HepG2 (cell line): ENCODE results near the gene FAM25A. TPM values are rescaled to one million over a fixed set of nuclear protein-coding genes. Genes with fewer than 3 reads are reported as not detected.
A peak's percentile ranks its signal among the peaks of the same experiment; 100 is the strongest.
"Not testable (repeated sequence)": the region's sequence is repeated elsewhere in the genome, so short reads cannot be mapped to it uniquely, and the experiment has no call there.

Source experiments
- ATAC-seq: fragments of 200-7000 bp; cut with Tn5 transposase; 3 replicates; pipeline ENCODE4 v1.9.1; 2020; ENCODE audit warnings: mild to moderate bottlenecking, moderate library complexity
- BruUV-seq: library from RNA; stranded (reverse); fragments of 400-500 nt; replicated peaks from 2 replicates; lab custom pipeline; 2021; lab: Mats Ljungman, UMichigan
- CTCF ChIA-PET: fragments of 300-600 bp; formaldehyde crosslinking; extraction: SDS; loops from one replicate; lab custom pipeline; 2021; ENCODE audit warnings: low total read pairs, inconsistent platforms, low intra/inter-chr PET ratio; lab: Yijun Ruan, JAX
- POLR2A ChIA-PET: fragments of 350-600 bp; sonication (Branson Sonifier 250); formaldehyde crosslinking; loops from one replicate; lab custom pipeline; 2020; ENCODE audit warnings: antibody characterized with exemption, inconsistent platforms; lab: Yijun Ruan, JAX
- DNase-seq: peaks from one replicate; pipeline ENCODE4 v3.0.0-alpha.2; 2015; ENCODE audit warnings: low spot score
- FAIRE-seq: peaks from 3 replicates; lab custom pipeline; 2011; peaks lifted over from hg19 to GRCh38; lab: Jason Lieb, UNC
- H2AFZ ChIP-seq: one replicate; pipeline ENCODE4 v1.6.1; 2011; ENCODE audit warnings: low read length, inconsistent platforms
- H3K27ac ChIP-seq: fragments of 300-600 bp; 3 replicates; pipeline ENCODE4 v1.8.0; 2011; ENCODE audit warnings: mixed run types, mild to moderate bottlenecking, mixed read lengths, low read length, inconsistent platforms; ENCODE audit not compliant: insufficient read depth; ENCODE audit errors: extremely low read length
- H3K27me3 ChIP-seq, 2 experiments: fragments of 200-600 bp in 1 of 2; 2 replicates in 1 of 2; 3 replicates in 1 of 2; pipeline versions ENCODE4 v1.6.0 to v1.8.0; 2011; ENCODE audit warnings: low read length in 2 of 2, mild to moderate bottlenecking in 2 of 2, moderate library complexity in 2 of 2, inconsistent platforms in 1 of 2; ENCODE audit not compliant: insufficient read depth in 2 of 2, control insufficient read depth in 1 of 2
- H3K36me3 ChIP-seq, 2 experiments: fragments of 200-600 bp in 1 of 2; replicated peaks in 1 of 2; 2 replicates in 1 of 2; 3 replicates in 1 of 2; pipeline versions ENCODE4 v1.5.1 to v1.8.0; 2011; ENCODE audit warnings: low read length in 2 of 2, inconsistent platforms in 1 of 2; ENCODE audit not compliant: insufficient read depth in 2 of 2, control insufficient read depth in 1 of 2
- H3K4me1 ChIP-seq: 2 replicates; pipeline ENCODE4 v1.5.1; 2012; ENCODE audit warnings: low read length, inconsistent platforms; ENCODE audit not compliant: insufficient read depth
- H3K4me2 ChIP-seq: 2 replicates; pipeline ENCODE4 v1.6.0; 2011; ENCODE audit warnings: low read depth, low read length, inconsistent platforms
- H3K4me3 ChIP-seq, 3 experiments: fragments of 200-600 bp in 1 of 3; sonication (generic), shearing (Covaris generic) in 1 of 3; replicated peaks in 1 of 3; 2 replicates each; pipeline ENCODE4 v1.5.1; 2011 to 2016; ENCODE audit warnings: low read length in 3 of 3, inconsistent platforms in 2 of 3, low read depth in 2 of 3, mild to moderate bottlenecking in 2 of 3, control low read depth in 1 of 3, mixed read lengths in 1 of 3; ENCODE audit not compliant: insufficient read depth in 1 of 3
- H3K79me2 ChIP-seq: one replicate; pipeline ENCODE4 v1.6.1; 2011; ENCODE audit warnings: low read length, inconsistent platforms; ENCODE audit not compliant: insufficient read depth
- H3K9ac ChIP-seq: 2 replicates; pipeline ENCODE4 v1.6.0; 2011; ENCODE audit warnings: mild to moderate bottlenecking, low read depth, low read length, inconsistent platforms; ENCODE audit not compliant: insufficient read depth
- H3K9me3 ChIP-seq: 2 replicates; pipeline ENCODE4 v1.5.1; 2012; ENCODE audit warnings: mild to moderate bottlenecking, low read length
- H4K20me1 ChIP-seq: 2 replicates; pipeline ENCODE4 v1.6.0; 2011; ENCODE audit warnings: inconsistent platforms, mild to moderate bottlenecking, low read length, moderate library complexity; ENCODE audit not compliant: insufficient read depth
- ATRX ChIP-seq: sonication (generic); formaldehyde crosslinking; IDR thresholded peaks from 2 replicates; pipeline ENCODE4 v1.4.0; 2020; ENCODE audit warnings: missing genetic modification reagents, borderline replicate concordance
- CHD2 ChIP-seq: IDR thresholded peaks from 2 replicates; pipeline ENCODE4 v1.6.1; 2011; ENCODE audit warnings: low read depth, low read length, improper control_type of control experiment
- DRAP1 ChIP-seq: IDR thresholded peaks from 2 replicates; pipeline ENCODE4 v1.6.1; 2016; ENCODE audit warnings: missing genetic modification reagents, missing compliant biosample characterization
- ESRRA ChIP-seq: sonication (generic); formaldehyde crosslinking; IDR thresholded peaks from 2 replicates; pipeline ENCODE4 v1.5.1; 2020; ENCODE audit warnings: mild to moderate bottlenecking, low read depth, missing genetic modification reagents
- FOXK1 ChIP-seq: sonication (generic); formaldehyde crosslinking; IDR thresholded peaks from 2 replicates; pipeline ENCODE4 v1.4.0; 2020; ENCODE audit warnings: low read depth, missing genetic modification reagents, borderline replicate concordance
- IRF1 ChIP-seq: sonication (generic); formaldehyde crosslinking; IDR thresholded peaks from 2 replicates; pipeline ENCODE4 v1.4.0; 2020; ENCODE audit warnings: low read depth, mild to moderate bottlenecking, missing genetic modification reagents
- NRL ChIP-seq: sonication (generic); formaldehyde crosslinking; IDR thresholded peaks from 2 replicates; pipeline ENCODE4 v1.5.0; 2020; ENCODE audit warnings: missing genetic modification reagents, mild to moderate bottlenecking, moderate library complexity, borderline replicate concordance
- PAXIP1 ChIP-seq: sonication (generic); formaldehyde crosslinking; conservative IDR thresholded peaks from 2 replicates; pipeline ENCODE4 v1.4.0; 2020; ENCODE audit warnings: mild to moderate bottlenecking, missing genetic modification reagents, moderate library complexity
- SIX1 ChIP-seq: sonication (generic); formaldehyde crosslinking; IDR thresholded peaks from 2 replicates; pipeline ENCODE4 v1.4.0; 2020; ENCODE audit warnings: missing genetic modification reagents, borderline replicate concordance
- SNAI1 ChIP-seq: sonication (generic); formaldehyde crosslinking; IDR thresholded peaks from 2 replicates; pipeline ENCODE4 v1.5.0; 2020; ENCODE audit warnings: mild to moderate bottlenecking, missing genetic modification reagents, borderline replicate concordance
- THAP11 ChIP-seq: IDR thresholded peaks from 2 replicates; pipeline ENCODE4 v1.6.1; 2016; ENCODE audit warnings: missing biosample characterization, missing genetic modification reagents
- ZBTB42 ChIP-seq: sonication (generic); formaldehyde crosslinking; IDR thresholded peaks from 2 replicates; pipeline ENCODE4 v1.5.0; 2020; ENCODE audit warnings: mild to moderate bottlenecking, missing genetic modification reagents
- ZNF329 ChIP-seq: sonication (generic); formaldehyde crosslinking; IDR thresholded peaks from 2 replicates; pipeline ENCODE4 v1.9.0; 2021; ENCODE audit warnings: low read depth, mild to moderate bottlenecking, missing genetic modification reagents
- ZNF879 ChIP-seq: sonication (generic); formaldehyde crosslinking; IDR thresholded peaks from 2 replicates; pipeline ENCODE4 v1.8.1; 2023; ENCODE audit warnings: missing genetic modification reagents
- WGBS: methylation state at CpG from one replicate; pipeline ENCODE4 v1.1.6; 2017; ENCODE audit warnings: low lambda C conversion rate; 5-methylcytosine and 5-hydroxymethylcytosine counted together
- in situ Hi-C: cut with HindIII; loops from 2 replicates; pipeline ENCODE4 v1.10.0; 2017; ENCODE audit warnings: low pct_unique_long_range_greater_than_20kb; ENCODE audit not compliant: extremely low pct_ligation_motif_present
- intact Hi-C: fragments of 100-400 bp; cut with micrococcal nuclease; formaldehyde crosslinking; loops from one replicate; pipeline ENCODE4 v1.10.0; 2022; ENCODE audit not compliant: unreplicated experiment
- polyA plus RNA-seq, 8 experiments: library from polyadenylated mRNA; depleted of rRNA in 3 of 8; stranded (reverse) in 7 of 8; unstranded in 1 of 8; fragments of >200 nt; fragmentation: Illumina TruSeq in 4 of 8; extraction: Trizol in 4 of 8; gene quantifications; 2 replicates each; pipeline versions ENCODE4 v1.2.1 to v1.2.3, GENCODE V29; 2011 to 2016; ENCODE audit warnings: low read depth in 4 of 8, missing spikeins in 1 of 8, mixed read lengths in 1 of 8; ENCODE audit not compliant: insufficient read depth in 1 of 8
- total RNA-seq, 5 experiments: library from RNA; depleted of rRNA; stranded (reverse); fragments of >200 nt; fragmentation: Illumina TruSeq; extraction: Trizol; gene quantifications; 2 replicates each; pipeline ENCODE4 v1.2.3, GENCODE V29; 2016; ENCODE audit warnings: low read depth in 1 of 5

The FAM25A gene
- total and polyA plus RNA-seq, 2 of the 13 experiments (the other 11 are each of a cell fraction or from before 2014, with no cell fraction given) = not detected

- H3K36me3 ChIP-seq, H3K27me3 ChIP-seq, ATAC-seq, H3K4me1 ChIP-seq, H3K79me2 ChIP-seq, H3K9me3 ChIP-seq, POLR2A ChIA-PET, H2AFZ ChIP-seq, H4K20me1 ChIP-seq, intact Hi-C loops, H3K27ac ChIP-seq, FAIRE-seq, in situ Hi-C loops, H3K4me3 ChIP-seq, H3K4me2 ChIP-seq, CTCF ChIA-PET, DNase-seq, BruUV-seq, H3K9ac ChIP-seq: not testable (repeated sequence)
- WGBS = 34% methylated on average over 6 of the region's 6 CpGs
These were observed 20.2 kb upstream of the FAM25A start for GRCh38 chr10:86999802-87000403.

GRCh38 chr10:87000491-87000890 lies 19.6 kb upstream of the FAM25A start:
- in situ Hi-C loops = no loop called here
- BruUV-seq = no TSS peak
- CTCF ChIA-PET = no interaction called here
- no peak for TF ChIP-seq THAP11
- no peak for TF ChIP-seq DRAP1
- no peak for TF ChIP-seq ZNF879 (CRISPR knock-in tag)
- TF ChIP-seq PAXIP1 (CRISPR knock-in tag) = no peak
- TF ChIP-seq SNAI1 (CRISPR knock-in tag) = no peak
- TF ChIP-seq ESRRA (CRISPR knock-in tag) = no peak
- TF ChIP-seq CHD2 = no peak
- no peak for TF ChIP-seq FOXK1 (CRISPR knock-in tag)
- no peak for TF ChIP-seq SIX1
- no peak for TF ChIP-seq ZNF329 (CRISPR knock-in tag)
- no peak for TF ChIP-seq IRF1 (CRISPR knock-in tag)
- no peak for TF ChIP-seq ZBTB42 (CRISPR knock-in tag)
- TF ChIP-seq ATRX (CRISPR knock-in tag) = no peak
- no peak for TF ChIP-seq NRL

More at GRCh38 chr10:87000491-87000890, 19.6 kb upstream of the FAM25A start:
- Histone ChIP-seq H3K36me3 (no peaks in the 10 kb centered on the region), H3K79me2 (no peaks in the 10 kb centered on the region), H3K27ac (no peak overlapping the region), H3K4me3 (no peak overlapping the region), H3K4me2 (no peak overlapping the region), H4K20me1 (no peaks in the 10 kb centered on the region), H3K27me3 (no peaks in the 10 kb centered on the region; a peak in 1 of 5 replicates), H3K9ac (no peak overlapping the region), H3K4me1 (peaks cover 6% of the 10 kb centered on the region; the same call in 1 of the 2 replicates), H2AFZ (no peak overlapping the region), H3K9me3 (no peaks in the 10 kb centered on the region)
- POLR2A ChIA-PET = no interaction called here
- ATAC-seq (peak; percentile 46; the same call in 1 of the 3 replicates), FAIRE-seq (no peak), DNase-seq (peak; percentile 3)
- WGBS = 12% methylated on average over 3 of the region's 3 CpGs
- intact Hi-C loops = no loop called here
